ENCODE data around the gene GDA. TPM values are rescaled to one million over a fixed set of nuclear protein-coding genes. Genes with fewer than 3 reads are reported as not detected.

The GDA gene
- total RNA-seq, 1 donor from 2014 or later, result 0.30 TPM

DNA sequence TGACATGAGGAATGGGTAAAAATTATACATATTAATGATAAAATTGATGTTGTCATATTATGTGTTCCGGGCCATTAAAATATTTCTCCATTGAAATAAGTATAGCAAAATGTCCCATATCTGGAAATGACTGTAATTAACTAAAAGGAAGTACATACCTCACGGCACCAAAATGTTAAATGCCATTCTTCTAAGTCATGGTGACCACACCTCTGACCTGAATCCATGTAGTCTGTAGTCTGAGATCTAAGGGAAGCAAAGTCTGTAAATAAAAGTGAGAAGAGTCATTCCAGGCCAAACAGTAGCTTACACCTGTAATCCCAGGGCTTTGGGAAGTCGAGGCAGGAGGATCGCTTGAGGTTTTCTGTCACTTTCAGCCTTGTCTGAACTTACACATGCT is 8.7 kb upstream of the GDA start:
- Histone ChIP-seq H3K4me1 (no peaks in the 10 kb centered on the region), H3K36me3 (no peaks in the 10 kb centered on the region), H3K27me3 (ENCODE audit: low read depth) (no peaks in the 10 kb centered on the region), H3K9me3 (no peaks in the 10 kb centered on the region), H3K4me3 (no peak overlapping the region), H3K27ac (no peak overlapping the region)
- intact Hi-C loops (cut with DNase I), result no loop called here
- DNase-seq (no peak), ATAC-seq (no peak)
- TF ChIP-seq, protein P1, sequence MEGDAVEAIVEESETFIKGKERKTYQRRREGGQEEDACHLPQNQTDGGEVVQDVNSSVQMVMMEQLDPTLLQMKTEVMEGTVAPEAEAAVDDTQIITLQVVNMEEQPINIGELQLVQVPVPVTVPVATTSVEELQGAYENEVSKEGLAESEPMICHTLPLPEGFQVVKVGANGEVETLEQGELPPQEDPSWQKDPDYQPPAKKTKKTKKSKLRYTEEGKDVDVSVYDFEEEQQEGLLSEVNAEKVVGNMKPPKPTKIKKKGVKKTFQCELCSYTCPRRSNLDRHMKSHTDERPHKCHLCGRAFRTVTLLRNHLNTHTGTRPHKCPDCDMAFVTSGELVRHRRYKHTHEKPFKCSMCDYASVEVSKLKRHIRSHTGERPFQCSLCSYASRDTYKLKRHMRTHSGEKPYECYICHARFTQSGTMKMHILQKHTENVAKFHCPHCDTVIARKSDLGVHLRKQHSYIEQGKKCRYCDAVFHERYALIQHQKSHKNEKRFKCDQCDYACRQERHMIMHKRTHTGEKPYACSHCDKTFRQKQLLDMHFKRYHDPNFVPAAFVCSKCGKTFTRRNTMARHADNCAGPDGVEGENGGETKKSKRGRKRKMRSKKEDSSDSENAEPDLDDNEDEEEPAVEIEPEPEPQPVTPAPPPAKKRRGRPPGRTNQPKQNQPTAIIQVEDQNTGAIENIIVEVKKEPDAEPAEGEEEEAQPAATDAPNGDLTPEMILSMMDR (IDR thresholded peaks at IDR 0.05), result no peak

DNA sequence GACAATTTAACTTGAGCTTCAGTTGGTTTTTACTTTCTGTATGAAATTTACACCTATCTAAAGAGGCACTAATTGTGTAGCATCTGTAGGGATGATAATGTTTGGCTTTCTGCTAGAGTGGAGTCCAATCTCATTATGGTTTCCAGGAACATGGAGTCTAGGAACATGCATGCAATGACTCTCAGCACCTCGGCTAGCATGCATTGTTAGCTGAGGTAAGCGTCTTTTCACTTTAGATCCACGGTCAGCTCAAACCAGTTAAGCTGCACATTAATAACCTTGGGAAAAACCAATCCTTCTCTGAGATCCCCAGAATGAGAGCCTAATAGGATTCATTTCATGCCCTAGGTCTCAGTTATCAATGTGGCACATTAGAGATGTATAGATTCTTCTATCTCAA is 7.8 kb upstream of the GDA start:
- Histone ChIP-seq H3K4me3 (no peak overlapping the region), H3K36me3 (no peaks in the 10 kb centered on the region), H3K4me1 (no peaks in the 10 kb centered on the region), H3K27me3 (ENCODE audit: low read depth) (no peaks in the 10 kb centered on the region), H3K9me3 (no peaks in the 10 kb centered on the region), H3K27ac (no peak overlapping the region)
- intact Hi-C loops (cut with DNase I), result no loop called here
- TF ChIP-seq, protein P1 (IDR thresholded peaks at IDR 0.05), result no peak
- ATAC-seq, result no peak
- DNase-seq, result no peak

DNA sequence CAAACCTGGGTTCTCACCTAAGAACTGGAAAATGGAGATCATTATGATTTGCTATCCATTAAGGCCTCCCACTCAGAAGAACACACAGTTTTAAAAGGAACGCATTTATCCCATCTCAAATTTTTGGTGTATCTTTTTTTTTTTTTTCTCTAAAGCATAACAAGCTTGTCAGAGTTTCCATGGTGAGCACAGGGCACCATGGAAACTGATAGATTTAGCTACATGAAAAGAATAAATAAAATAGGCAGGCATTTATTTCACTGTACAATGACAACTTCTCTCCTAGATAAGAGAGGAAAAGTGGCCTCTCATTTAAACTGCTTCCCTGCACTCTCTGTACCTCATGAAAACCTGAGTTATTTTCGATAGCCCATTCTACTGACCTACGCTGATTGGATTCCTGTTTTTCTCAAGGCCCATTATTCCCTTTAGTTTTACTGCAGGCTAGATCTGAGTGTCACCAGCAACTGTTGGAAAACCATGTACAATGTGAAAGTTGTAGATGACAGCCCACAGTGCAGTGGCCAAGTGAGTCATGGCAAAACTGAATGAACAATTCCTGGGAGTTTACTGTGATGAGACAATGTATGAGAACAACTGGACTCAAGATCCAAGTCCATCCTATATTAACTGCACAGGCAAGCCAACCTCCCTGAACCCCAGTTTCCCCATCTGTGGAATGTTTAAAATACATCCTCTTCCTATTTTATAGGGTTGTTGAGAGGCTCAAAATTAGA is 4.3 kb upstream of the GDA start:
- Histone ChIP-seq H3K4me3 (no peak overlapping the region), H3K36me3 (no peaks in the 10 kb centered on the region), H3K9me3 (no peaks in the 10 kb centered on the region), H3K4me1 (peaks cover 6% of the 10 kb centered on the region), H3K27me3 (ENCODE audit: low read depth) (peaks cover 11% of the 10 kb centered on the region), H3K27ac (no peak overlapping the region)
- DNase-seq (no peak), ATAC-seq (no peak)
- intact Hi-C loops (cut with DNase I), result no loop called here
- TF ChIP-seq, protein P1 (IDR thresholded peaks at IDR 0.05), result no peak

DNA sequence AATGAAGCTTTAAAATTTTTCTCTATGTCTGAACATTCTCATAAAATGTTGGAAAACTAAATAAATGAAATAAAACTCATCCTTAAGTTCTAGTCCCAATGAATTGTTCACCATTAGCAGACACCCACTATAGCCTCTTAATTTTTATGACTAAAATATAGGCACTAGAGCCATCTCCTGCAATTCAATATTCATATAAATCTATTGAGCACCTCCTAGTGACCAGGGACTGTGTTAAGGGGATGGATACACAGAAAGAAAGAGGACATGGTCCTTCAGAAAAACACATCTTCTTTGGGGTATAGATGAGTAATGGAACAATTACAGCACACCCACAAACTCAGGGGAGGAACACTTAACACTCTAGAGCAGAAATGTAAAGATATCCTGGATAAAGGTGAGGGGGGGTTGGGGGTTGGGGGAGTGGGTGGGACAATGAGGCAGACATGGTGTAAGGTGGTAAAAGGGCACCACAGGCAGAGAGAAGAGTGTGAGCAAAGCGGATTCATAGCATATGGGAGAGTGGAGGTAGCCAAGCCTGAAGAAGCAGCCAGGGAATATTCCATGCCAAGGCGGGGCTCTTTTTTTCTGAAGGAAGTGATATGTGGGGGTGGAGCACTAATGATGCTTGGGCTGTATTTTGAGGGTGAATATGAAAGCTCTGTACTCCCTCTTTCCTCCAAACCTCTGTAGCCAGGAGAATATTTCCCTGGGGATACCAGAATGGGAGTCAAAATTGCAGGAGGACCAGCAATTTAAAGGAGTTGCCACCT is 3.3 kb upstream of the GDA start:
- Histone ChIP-seq H3K4me3 (no peak overlapping the region), H3K36me3 (no peaks in the 10 kb centered on the region), H3K27ac (no peak overlapping the region), H3K9me3 (no peaks in the 10 kb centered on the region), H3K4me1 (peaks cover 6% of the 10 kb centered on the region), H3K27me3 (ENCODE audit: low read depth) (peaks cover 12% of the 10 kb centered on the region)
- intact Hi-C loops (cut with DNase I), result no loop called here
- ATAC-seq (no peak), DNase-seq (no peak)
- TF ChIP-seq, protein P1 (IDR thresholded peaks at IDR 0.05), result no peak

DNA sequence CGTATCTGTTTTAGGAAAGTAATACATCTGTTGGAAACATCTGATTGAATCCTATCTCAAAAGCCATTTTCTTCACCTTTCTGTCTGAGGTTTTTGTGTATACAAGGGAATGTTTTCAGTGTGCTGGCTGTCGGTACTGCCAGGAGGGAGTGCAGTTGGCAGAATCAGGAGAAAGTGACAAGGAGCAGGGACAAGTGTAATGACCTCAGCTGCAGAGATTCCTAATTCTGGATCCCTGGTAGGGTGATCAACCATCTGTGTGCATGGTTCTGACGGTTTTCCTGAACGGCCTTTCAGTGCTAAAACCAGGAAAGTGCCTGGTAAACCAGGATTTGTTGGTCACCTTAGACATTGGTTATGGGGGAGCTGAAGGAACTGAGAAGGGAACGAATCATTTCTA is 1.6 kb upstream of the GDA start:
- ATAC-seq, result no peak

More for the DNA sequence above, 1.6 kb upstream of the GDA start:
- no peak for DNase-seq
- Histone ChIP-seq H3K27me3 (ENCODE audit: low read depth) (peaks cover 22% of the 10 kb centered on the region), H3K36me3 (no peaks in the 10 kb centered on the region), H3K27ac (no peak overlapping the region), H3K4me3 (no peak overlapping the region), H3K4me1 (peaks cover 6% of the 10 kb centered on the region), H3K9me3 (no peaks in the 10 kb centered on the region)
- intact Hi-C loops (cut with DNase I), result no loop called here
- TF ChIP-seq, protein P1 (IDR thresholded peaks at IDR 0.05), result no peak

All from lower lobe of right lung (tissue), 2 donors.